Immature natural killer cell (primary cell): ENCODE measurements around the gene R3HDML. TPM values are rescaled to one million over a fixed set of nuclear protein-coding genes. Genes with fewer than 3 reads are reported as not detected.

Source experiments
- DNase-seq, 3 donors: peaks; one replicate each; pipeline ENCODE4 v3.0.0; 2022; ENCODE audit warnings: mixed read lengths in 1 of 3
- H3K27ac Mint-ChIP-seq, 6 donors: one replicate each; pipeline ENCODE4 v1.8.0; 2020; ENCODE audit warnings: mixed read lengths in 6 of 6, mild to moderate bottlenecking in 5 of 6, inconsistent platforms in 4 of 6, moderate library complexity in 3 of 6
- H3K27me3 Mint-ChIP-seq, 3 donors: one replicate each; pipeline ENCODE4 v1.8.0; 2020 to 2021; ENCODE audit warnings: low read depth in 3 of 3, mild to moderate bottlenecking in 3 of 3, mixed read lengths in 3 of 3, moderate library complexity in 3 of 3, inconsistent platforms in 1 of 3
- H3K36me3 Mint-ChIP-seq, 3 donors: one replicate each; pipeline ENCODE4 v1.8.0; 2020; ENCODE audit warnings: mixed read lengths in 3 of 3, inconsistent platforms in 2 of 3, mild to moderate bottlenecking in 2 of 3
- H3K4me1 Mint-ChIP-seq, 2 donors: one replicate each; pipeline ENCODE4 v1.8.0; 2020; ENCODE audit warnings: inconsistent platforms in 2 of 2, mild to moderate bottlenecking in 2 of 2, mixed read lengths in 2 of 2, moderate library complexity in 1 of 2
- H3K4me3 Mint-ChIP-seq, 5 donors: one replicate each; pipeline ENCODE4 v1.8.0; 2020; ENCODE audit warnings: mild to moderate bottlenecking in 5 of 5, mixed read lengths in 5 of 5, inconsistent platforms in 3 of 5, moderate library complexity in 3 of 5
- H3K9me3 Mint-ChIP-seq, 6 donors: one replicate each; pipeline ENCODE4 v1.8.0; 2020; ENCODE audit warnings: mild to moderate bottlenecking in 6 of 6, mixed read lengths in 6 of 6, inconsistent platforms in 4 of 6, moderate library complexity in 3 of 6
- polyA plus RNA-seq, 3 donors: library from polyadenylated mRNA; unstranded; fragments of 300-500 nt; fragmentation: Illumina TruSeq; gene quantifications; one replicate each; pipeline ENCODE4 v1.2.3, GENCODE V29; 2021

Gene R3HDML
- polyA plus RNA-seq, 3 donors from 2014 or later, result not detected

DNA sequence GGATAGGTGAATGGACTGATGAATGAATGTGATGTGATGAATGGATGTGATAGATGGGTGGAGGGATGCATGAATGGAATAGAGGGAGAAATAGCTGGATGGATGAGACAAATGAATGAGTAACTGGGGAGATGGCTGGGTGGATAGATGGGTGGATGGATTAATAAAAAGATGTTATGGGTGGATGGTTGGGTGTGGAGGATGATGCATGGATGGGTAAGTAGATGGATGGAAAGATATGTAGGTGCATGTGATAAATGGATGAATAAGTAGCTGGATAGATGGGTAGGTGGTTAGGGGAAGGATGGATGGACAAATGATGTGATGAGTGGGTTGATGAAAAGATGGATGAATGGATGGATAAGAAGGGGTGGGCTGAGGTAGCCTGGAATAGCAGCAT is 23.4 kb downstream of the R3HDML start:
- H3K27ac Mint-ChIP-seq, result no peak overlapping the region
- H3K4me3 Mint-ChIP-seq, result no peak overlapping the region
- no peaks in the 10 kb centered on the region for H3K4me1 Mint-ChIP-seq
- no peaks in the 10 kb centered on the region for H3K36me3 Mint-ChIP-seq
- peaks cover 0 to 2% (median 0%) of the 10 kb centered on the region in 6 donors for H3K9me3 Mint-ChIP-seq
- peaks cover 2 to 13% (median 8%) of the 10 kb centered on the region in 3 donors for H3K27me3 Mint-ChIP-seq
- DNase-seq, result no peak

- Mint-ChIP-seq H3K9me3 (peaks cover 0 to 2% (median 0%) of the 10 kb centered on the region in 6 donors), H3K27ac (no peak overlapping the region), H3K4me3 (no peak overlapping the region), H3K4me1 (no peaks in the 10 kb centered on the region), H3K36me3 (no peaks in the 10 kb centered on the region), H3K27me3 (peaks cover 2 to 13% (median 6%) of the 10 kb centered on the region in 3 donors)
- no peak for DNase-seq
Measured at GRCh38 chr20:44361021-44361420, 24.2 kb downstream of the R3HDML start.

DNA sequence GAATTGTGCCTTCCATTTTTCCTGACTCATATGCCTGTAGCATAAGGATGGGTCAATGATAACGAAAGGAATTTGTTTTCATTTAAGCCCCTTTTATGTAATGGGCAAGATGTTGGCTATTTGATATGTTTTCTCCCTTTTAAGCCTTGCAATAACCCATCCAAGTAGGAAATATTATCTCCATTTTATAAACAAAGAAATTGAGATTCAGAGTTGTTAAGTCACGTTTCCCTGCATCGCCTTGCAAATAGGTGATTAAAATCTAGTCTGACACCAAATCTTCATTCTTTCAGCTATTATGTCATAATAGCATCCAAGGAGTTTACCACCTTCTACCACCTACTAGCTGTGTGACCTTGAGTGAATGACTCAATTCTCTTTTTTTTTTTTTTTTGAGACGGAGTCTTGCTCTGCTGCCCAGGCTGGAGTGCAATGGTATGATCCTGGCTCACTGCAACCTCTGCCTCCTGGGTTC is 25.7 kb downstream of the R3HDML start:
- Mint-ChIP-seq H3K27me3 (peaks cover 0 to 5% (median 1%) of the 10 kb centered on the region in 3 donors), H3K9me3 (peaks cover 0 to 2% (median 0%) of the 10 kb centered on the region in 6 donors), H3K4me3 (no peak overlapping the region), H3K27ac (no peak overlapping the region), H3K36me3 (no peaks in the 10 kb centered on the region), H3K4me1 (no peaks in the 10 kb centered on the region)
- DNase-seq, result no peak

- Mint-ChIP-seq H3K36me3 (no peaks in the 10 kb centered on the region), H3K27ac (no peak overlapping the region), H3K9me3 (peaks cover 0 to 2% (median 0%) of the 10 kb centered on the region in 6 donors), H3K27me3 (peaks cover 0 to 5% (median 0%) of the 10 kb centered on the region in 3 donors), H3K4me1 (no peaks in the 10 kb centered on the region), H3K4me3 (no peak overlapping the region)
- no peak for DNase-seq
Measured at GRCh38 chr20:44364068-44364467, 27.2 kb downstream of the R3HDML start.

- Mint-ChIP-seq H3K36me3 (no peaks in the 10 kb centered on the region), H3K27me3 (peaks cover 0 to 5% (median 0%) of the 10 kb centered on the region in 3 donors), H3K4me1 (no peaks in the 10 kb centered on the region), H3K9me3 (peaks cover 0 to 2% (median 0%) of the 10 kb centered on the region in 6 donors), H3K4me3 (no peak overlapping the region), H3K27ac (no peak overlapping the region)
- DNase-seq, result no peak
Measured at GRCh38 chr20:44364780-44365179, 27.9 kb downstream of the R3HDML start.

DNA sequence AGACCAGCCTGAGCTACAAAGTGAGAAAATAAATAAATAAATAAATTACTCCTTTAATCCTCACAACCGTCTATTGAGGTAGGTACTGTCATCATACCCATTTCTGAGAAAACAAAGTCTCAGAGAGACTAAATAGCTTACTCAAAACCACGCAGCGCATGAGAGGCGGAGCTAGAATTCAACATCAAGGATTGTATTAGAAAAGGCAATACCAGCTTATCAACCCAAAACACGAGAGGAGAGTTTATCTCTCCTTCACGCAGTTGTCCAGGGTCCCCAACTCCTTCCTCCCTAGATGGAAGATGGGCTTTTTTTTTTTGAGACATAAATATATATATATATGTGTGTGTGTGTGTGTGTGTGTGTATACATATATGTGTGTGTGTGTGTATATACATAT is 30.9 kb downstream of the R3HDML start:
- Mint-ChIP-seq H3K4me3 (no peak overlapping the region), H3K4me1 (no peaks in the 10 kb centered on the region), H3K27ac (no peak overlapping the region)

GRCh38 chr20:44370639-44371218 is 33.9 kb downstream of the R3HDML start:
- no peak overlapping the region for H3K4me3 Mint-ChIP-seq
- H3K4me1 Mint-ChIP-seq, result no peaks in the 10 kb centered on the region
- H3K27me3 Mint-ChIP-seq, result peaks cover 2 to 10% (median 2%) of the 10 kb centered on the region in 3 donors
- no peaks in the 10 kb centered on the region for H3K36me3 Mint-ChIP-seq
- DNase-seq, result no peak
- no peaks in the 10 kb centered on the region for H3K9me3 Mint-ChIP-seq
- H3K27ac Mint-ChIP-seq, result no peak overlapping the region

More for the DNA sequence above, 30.9 kb downstream of the R3HDML start:
- Mint-ChIP-seq H3K27me3 (peaks cover 0 to 2% (median 0%) of the 10 kb centered on the region in 3 donors), H3K9me3 (peaks cover 0 to 2% (median 0%) of the 10 kb centered on the region in 6 donors), H3K36me3 (no peaks in the 10 kb centered on the region)
- no peak for DNase-seq

DNA sequence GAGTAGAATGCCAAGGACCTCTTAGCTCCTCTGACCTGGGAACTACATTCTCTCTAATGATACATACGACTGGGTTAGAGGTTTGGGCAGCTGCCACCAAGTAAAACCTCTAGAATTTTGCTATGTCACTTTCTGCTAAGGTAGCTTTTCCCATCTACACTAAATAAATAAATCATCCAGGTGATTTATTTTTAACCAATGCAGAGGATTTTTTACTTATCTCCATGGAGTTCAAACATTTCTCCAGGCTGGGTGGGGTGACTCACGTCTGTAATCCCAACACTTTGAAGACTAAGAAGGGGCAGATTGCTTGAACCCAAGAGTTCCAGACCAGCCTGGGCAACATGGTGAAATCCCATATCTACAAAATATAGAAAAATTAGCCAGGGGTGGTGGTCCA is 45.8 kb downstream of the R3HDML start:
- no peaks in the 10 kb centered on the region for H3K9me3 Mint-ChIP-seq
- H3K27ac Mint-ChIP-seq, result no peak overlapping the region
- H3K4me3 Mint-ChIP-seq, result no peak overlapping the region
- H3K27me3 Mint-ChIP-seq, result peaks cover 4 to 10% (median 8%) of the 10 kb centered on the region in 3 donors
- H3K4me1 Mint-ChIP-seq, result peaks cover 0 to 2% of the 10 kb centered on the region in 2 donors
- DNase-seq, result no peak
- H3K36me3 Mint-ChIP-seq, result no peaks in the 10 kb centered on the region

GRCh38 chr20:44384423-44385027 is 47.7 kb downstream of the R3HDML start:
- H3K27ac Mint-ChIP-seq, result no peak overlapping the region
- H3K36me3 Mint-ChIP-seq, result no peaks in the 10 kb centered on the region
- no peak overlapping the region for H3K4me3 Mint-ChIP-seq
- H3K9me3 Mint-ChIP-seq, result no peaks in the 10 kb centered on the region
- DNase-seq, result peak; percentile 64 to 67 (median 66)
- H3K27me3 Mint-ChIP-seq, result peaks cover 6 to 13% (median 8%) of the 10 kb centered on the region in 3 donors
- peaks cover 4 to 5% of the 10 kb centered on the region in 2 donors for H3K4me1 Mint-ChIP-seq

DNA sequence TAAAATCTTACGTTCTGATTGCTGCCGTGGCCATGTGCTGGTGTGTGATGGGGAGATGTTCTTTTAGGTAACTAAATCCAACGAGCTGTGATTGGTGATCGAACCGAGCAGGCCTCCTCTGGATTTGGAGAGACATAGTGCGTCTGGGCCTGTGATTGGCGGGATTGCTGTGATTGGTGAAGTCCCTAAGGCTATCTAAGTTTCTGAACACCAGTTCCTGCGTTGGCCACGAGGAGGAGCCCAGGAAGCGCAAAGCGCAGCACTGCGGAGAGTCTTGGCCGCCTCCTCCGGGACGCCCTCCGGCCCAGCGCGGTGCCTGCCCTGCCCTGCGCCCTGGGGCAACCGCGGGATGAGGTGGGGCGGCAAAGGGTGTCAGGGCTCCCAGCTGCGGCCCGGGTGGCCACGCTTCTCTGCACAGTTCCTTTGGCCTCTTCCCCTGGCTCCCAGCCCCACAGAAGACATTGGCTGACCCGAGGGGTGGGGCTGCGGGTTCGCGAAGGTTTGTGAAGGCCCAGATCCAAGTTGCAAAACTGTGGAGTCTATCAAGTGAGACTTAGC is 51.7 kb downstream of the R3HDML start:
- H3K4me1 Mint-ChIP-seq, result peaks cover 4 to 5% of the 10 kb centered on the region in 2 donors

GRCh38 chr20:44389871-44390270 is 53.0 kb downstream of the R3HDML start:
- Mint-ChIP-seq H3K4me1 (peaks cover 2 to 5% of the 10 kb centered on the region in 2 donors), H3K27ac (no peak overlapping the region), H3K4me3 (no peak overlapping the region), H3K27me3 (peaks cover 3 to 7% (median 3%) of the 10 kb centered on the region in 3 donors), H3K9me3 (no peaks in the 10 kb centered on the region), H3K36me3 (no peaks in the 10 kb centered on the region)
- no peak for DNase-seq

More for the DNA sequence above, 51.7 kb downstream of the R3HDML start:
- H3K27me3 Mint-ChIP-seq, result peaks cover 3 to 7% (median 3%) of the 10 kb centered on the region in 3 donors
- DNase-seq, result peak; percentile 42 to 51 (median 51)
- peak overlapping the region in 1 of 5 donors; percentile 15 for H3K4me3 Mint-ChIP-seq
- no peak overlapping the region for H3K27ac Mint-ChIP-seq
- no peaks in the 10 kb centered on the region for H3K36me3 Mint-ChIP-seq
- H3K9me3 Mint-ChIP-seq, result no peaks in the 10 kb centered on the region

GRCh38 chr20:44390280-44390679 is 53.4 kb downstream of the R3HDML start:
- H3K27ac Mint-ChIP-seq, result no peak overlapping the region
- peaks cover 0 to 7% (median 3%) of the 10 kb centered on the region in 3 donors for H3K27me3 Mint-ChIP-seq
- H3K36me3 Mint-ChIP-seq, result no peaks in the 10 kb centered on the region
- peaks cover 2 to 5% of the 10 kb centered on the region in 2 donors for H3K4me1 Mint-ChIP-seq
- H3K4me3 Mint-ChIP-seq, result no peak overlapping the region
- no peaks in the 10 kb centered on the region for H3K9me3 Mint-ChIP-seq
- no peak for DNase-seq

DNA sequence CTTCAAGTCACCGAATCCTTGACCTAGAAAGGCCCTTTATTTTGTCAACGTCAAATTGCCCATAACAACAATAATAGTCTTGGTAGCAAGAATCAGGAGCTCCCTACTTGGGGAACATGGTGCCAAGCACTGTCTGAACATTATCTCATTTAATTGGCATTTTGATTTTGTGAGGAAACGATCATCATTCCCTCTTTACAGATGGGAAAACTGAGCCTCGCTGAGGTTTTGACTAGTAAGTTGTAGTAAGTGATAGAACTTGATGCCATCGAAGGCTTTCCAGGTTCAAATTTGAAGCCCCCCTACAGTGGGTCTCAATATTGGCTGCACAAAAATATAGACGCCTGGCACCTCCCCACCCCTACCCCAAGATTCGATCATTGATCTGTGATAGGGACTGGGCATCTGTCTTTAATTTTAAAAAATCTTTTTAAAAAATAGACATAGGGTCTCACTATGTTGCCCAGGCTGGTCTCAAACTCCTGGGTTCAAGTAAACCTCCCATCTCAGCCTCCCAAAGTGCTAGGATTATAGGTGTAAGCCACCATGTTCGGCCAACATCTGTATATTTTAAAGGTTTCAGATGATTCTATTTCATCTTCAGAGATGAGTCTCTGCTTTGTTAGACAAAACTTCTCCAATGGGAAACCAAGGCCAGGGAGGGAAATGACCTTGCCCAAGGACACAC is 55.4 kb downstream of the R3HDML start:
- no peak for DNase-seq
- no peaks in the 10 kb centered on the region for H3K36me3 Mint-ChIP-seq
- H3K27me3 Mint-ChIP-seq, result peaks cover 0 to 6% (median 5%) of the 10 kb centered on the region in 3 donors
- H3K9me3 Mint-ChIP-seq, result no peaks in the 10 kb centered on the region
- H3K4me3 Mint-ChIP-seq, result no peak overlapping the region
- no peak overlapping the region for H3K27ac Mint-ChIP-seq
- peaks cover 2 to 5% of the 10 kb centered on the region in 2 donors for H3K4me1 Mint-ChIP-seq
